Smooth muscle cell (in vitro differentiated cells): ENCODE data around the gene SAMD4B. TPM values are rescaled to one million over a fixed set of nuclear protein-coding genes. Genes with fewer than 3 reads are reported as not detected.
A peak's percentile ranks its signal among the peaks of the same experiment; 100 is the strongest.

Source experiments
- DNase-seq: peaks from one replicate; lab custom pipeline; 2025; ENCODE audit not compliant: unreplicated experiment; lab: John Stamatoyannopoulos, UW
- H2AFZ ChIP-seq: fragments of 200-600 bp; sonication (generic); 2 replicates; pipeline ENCODE4 v1.6.0; 2016; ENCODE audit warnings: antibody characterized with exemption, low read depth, mild to moderate bottlenecking
- H3F3A ChIP-seq: fragments of 200-600 bp; sonication (generic); 2 replicates; pipeline ENCODE4 v1.6.0; 2017; ENCODE audit warnings: antibody characterized with exemption, low read depth
- H3K27ac ChIP-seq: fragments of 200-600 bp; sonication (generic); 2 replicates; pipeline ENCODE4 v1.5.1; 2016; ENCODE audit warnings: low read depth, mild to moderate bottlenecking
- H3K27me3 ChIP-seq: fragments of 200-600 bp; sonication (generic); 2 replicates; pipeline ENCODE4 v1.6.1; 2016; ENCODE audit warnings: low read depth, mild to moderate bottlenecking
- H3K36me3 ChIP-seq: fragments of 200-600 bp; sonication (generic); 2 replicates; pipeline ENCODE4 v1.5.1; 2016; ENCODE audit warnings: low read depth
- H3K4me1 ChIP-seq: fragments of 200-600 bp; sonication (generic); 2 replicates; pipeline ENCODE4 v1.5.1; 2016; ENCODE audit warnings: low read depth
- H3K4me2 ChIP-seq: fragments of 200-600 bp; sonication (generic); 2 replicates; pipeline ENCODE4 v1.6.0; 2016; ENCODE audit warnings: mild to moderate bottlenecking
- H3K4me3 ChIP-seq: fragments of 200-600 bp; sonication (generic); 2 replicates; pipeline ENCODE4 v1.5.1; 2016; ENCODE audit warnings: mild to moderate bottlenecking
- H3K79me2 ChIP-seq: fragments of 200-600 bp; sonication (generic); 2 replicates; pipeline ENCODE4 v1.6.0; 2016; ENCODE audit warnings: low read depth, mild to moderate bottlenecking
- H3K9ac ChIP-seq: fragments of 200-600 bp; sonication (generic); 2 replicates; pipeline ENCODE4 v1.6.0; 2016; ENCODE audit warnings: low read depth
- H3K9me3 ChIP-seq: fragments of 200-600 bp; sonication (generic); replicated peaks from 2 replicates; pipeline ENCODE4 v1.5.1; 2016; ENCODE audit warnings: low read depth
- H4K20me1 ChIP-seq: fragments of 200-600 bp; sonication (generic); 2 replicates; pipeline ENCODE4 v1.6.0; 2016; ENCODE audit warnings: low read depth
- WGBS: methylation state at CpG from one replicate; pipeline ENCODE4 v1.1.7; 2016; ENCODE audit warnings: low lambda C conversion rate; 5-methylcytosine and 5-hydroxymethylcytosine counted together
- polyA plus RNA-seq: library from polyadenylated mRNA; unstranded; fragments of >200 nt; fragmentation: Nextera tagmentation; extraction: Ambion mirVana; gene quantifications from 2 replicates; pipeline ENCODE4 v1.2.1, GENCODE V29; 2016
- total RNA-seq: library from RNA; depleted of rRNA; stranded (reverse); fragments of >200 nt; gene quantifications from 2 replicates; pipeline ENCODE4 v1.2.3, GENCODE V29; 2014
- TF ChIP-seq, protein P1 (sequence below): fragments of 200-600 bp; sonication (generic); IDR thresholded peaks from 2 replicates; pipeline ENCODE4 v1.5.1; 2017; ENCODE audit warnings: borderline replicate concordance, mild to moderate bottlenecking, antibody characterized with exemption; ENCODE audit not compliant: insufficient read depth, poor library complexity, severe bottlenecking

The SAMD4B gene
- total and polyA plus RNA-seq, 2 experiments from 2014 or later: 58.3 to 61.8 TPM

DNA sequence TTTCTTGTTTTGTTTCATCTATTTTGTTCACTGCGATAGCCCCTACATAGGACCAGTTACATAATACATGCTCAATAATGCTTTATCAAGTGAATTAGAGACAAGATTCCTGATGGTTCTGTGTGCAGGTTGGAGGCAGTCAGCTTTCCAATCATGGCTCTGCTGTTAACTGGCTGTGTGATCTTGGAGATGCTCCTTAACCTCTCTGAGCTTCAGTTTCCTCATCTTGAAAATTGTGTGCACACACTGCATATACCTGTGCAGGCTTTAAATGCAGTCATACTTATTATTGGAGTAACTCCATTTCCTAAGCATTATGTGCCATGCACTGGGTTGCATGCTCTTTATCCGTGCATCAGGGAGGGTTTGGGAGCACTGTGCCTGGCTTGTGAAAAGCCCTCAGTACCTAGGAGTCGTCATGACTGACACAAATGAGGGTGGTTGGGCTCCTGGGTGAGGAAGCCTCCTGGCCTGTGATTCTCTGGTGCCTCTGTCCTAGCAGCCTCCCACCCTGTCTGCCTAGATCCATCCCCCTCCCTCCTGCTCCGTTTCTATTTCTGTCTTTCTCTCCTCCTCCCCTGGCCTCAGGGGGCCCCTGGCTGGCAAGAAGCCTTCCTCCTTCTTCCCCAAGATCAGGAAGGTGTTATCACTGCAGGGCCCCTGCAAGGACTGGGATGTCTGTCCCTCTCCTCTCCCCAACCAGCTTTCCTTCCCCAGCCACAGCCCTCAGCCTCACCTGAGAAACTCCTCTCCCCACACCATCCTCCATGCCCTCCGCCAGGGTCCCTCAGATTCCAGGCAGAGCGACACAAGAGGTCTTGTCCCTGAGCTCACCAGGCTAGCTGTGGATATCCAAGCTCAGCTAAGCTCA is 37.3 kb upstream of the SAMD4B start:
- H3K27me3 ChIP-seq: peaks cover 6% of the 10 kb centered on the region
- H3K9ac ChIP-seq: no peak overlapping the region
- no peaks in the 10 kb centered on the region for H4K20me1 ChIP-seq
- 47% methylated on average over 6 of the region's 6 CpGs for WGBS
- no peaks in the 10 kb centered on the region for H3K36me3 ChIP-seq
- peaks cover 9% of the 10 kb centered on the region for H3K4me1 ChIP-seq
- TF ChIP-seq, protein P1, sequence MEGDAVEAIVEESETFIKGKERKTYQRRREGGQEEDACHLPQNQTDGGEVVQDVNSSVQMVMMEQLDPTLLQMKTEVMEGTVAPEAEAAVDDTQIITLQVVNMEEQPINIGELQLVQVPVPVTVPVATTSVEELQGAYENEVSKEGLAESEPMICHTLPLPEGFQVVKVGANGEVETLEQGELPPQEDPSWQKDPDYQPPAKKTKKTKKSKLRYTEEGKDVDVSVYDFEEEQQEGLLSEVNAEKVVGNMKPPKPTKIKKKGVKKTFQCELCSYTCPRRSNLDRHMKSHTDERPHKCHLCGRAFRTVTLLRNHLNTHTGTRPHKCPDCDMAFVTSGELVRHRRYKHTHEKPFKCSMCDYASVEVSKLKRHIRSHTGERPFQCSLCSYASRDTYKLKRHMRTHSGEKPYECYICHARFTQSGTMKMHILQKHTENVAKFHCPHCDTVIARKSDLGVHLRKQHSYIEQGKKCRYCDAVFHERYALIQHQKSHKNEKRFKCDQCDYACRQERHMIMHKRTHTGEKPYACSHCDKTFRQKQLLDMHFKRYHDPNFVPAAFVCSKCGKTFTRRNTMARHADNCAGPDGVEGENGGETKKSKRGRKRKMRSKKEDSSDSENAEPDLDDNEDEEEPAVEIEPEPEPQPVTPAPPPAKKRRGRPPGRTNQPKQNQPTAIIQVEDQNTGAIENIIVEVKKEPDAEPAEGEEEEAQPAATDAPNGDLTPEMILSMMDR: no peak
- no peak for DNase-seq
- H3K9me3 ChIP-seq: no peaks in the 10 kb centered on the region
- no peak overlapping the region for H3K27ac ChIP-seq
- H3K79me2 ChIP-seq: no peaks in the 10 kb centered on the region
- no peak overlapping the region for H3K4me2 ChIP-seq
- H3K4me3 ChIP-seq: no peak overlapping the region
- no peak overlapping the region for H2AFZ ChIP-seq
- peaks cover 5% of the 10 kb centered on the region for H3F3A ChIP-seq

DNA sequence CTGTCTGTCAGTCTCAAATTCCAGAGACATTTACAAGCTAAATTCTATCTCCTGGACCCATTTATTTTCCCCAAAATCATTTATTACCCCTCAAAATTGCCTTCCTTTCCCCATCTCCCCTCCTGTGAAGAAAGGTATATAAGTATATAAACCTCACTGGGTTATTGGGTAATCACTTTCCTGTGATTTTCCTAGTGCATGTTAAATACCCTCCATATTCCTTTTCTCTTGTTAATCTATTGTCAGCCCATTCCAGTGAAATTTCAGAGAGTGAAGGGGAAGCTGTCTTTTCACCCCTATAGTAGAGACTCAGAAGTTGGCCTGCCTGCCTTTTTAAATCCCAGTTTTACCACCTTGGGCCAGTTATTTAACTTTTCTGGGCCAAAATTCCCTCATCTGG is 36.1 kb upstream of the SAMD4B start:
- Histone ChIP-seq H3K27ac (peak overlapping the region; percentile 69), H4K20me1 (no peaks in the 10 kb centered on the region), H3K4me1 (peaks cover 9% of the 10 kb centered on the region), H3K79me2 (no peaks in the 10 kb centered on the region), H3K9me3 (no peaks in the 10 kb centered on the region), H3K9ac (no peak overlapping the region), H3F3A (peaks cover 5% of the 10 kb centered on the region), H2AFZ (no peak overlapping the region), H3K27me3 (peaks cover 6% of the 10 kb centered on the region), H3K4me2 (peak overlapping the region; percentile 89), H3K36me3 (no peaks in the 10 kb centered on the region), H3K4me3 (no peak overlapping the region)
- no peak for DNase-seq
- TF ChIP-seq, protein P1: no peak

DNA sequence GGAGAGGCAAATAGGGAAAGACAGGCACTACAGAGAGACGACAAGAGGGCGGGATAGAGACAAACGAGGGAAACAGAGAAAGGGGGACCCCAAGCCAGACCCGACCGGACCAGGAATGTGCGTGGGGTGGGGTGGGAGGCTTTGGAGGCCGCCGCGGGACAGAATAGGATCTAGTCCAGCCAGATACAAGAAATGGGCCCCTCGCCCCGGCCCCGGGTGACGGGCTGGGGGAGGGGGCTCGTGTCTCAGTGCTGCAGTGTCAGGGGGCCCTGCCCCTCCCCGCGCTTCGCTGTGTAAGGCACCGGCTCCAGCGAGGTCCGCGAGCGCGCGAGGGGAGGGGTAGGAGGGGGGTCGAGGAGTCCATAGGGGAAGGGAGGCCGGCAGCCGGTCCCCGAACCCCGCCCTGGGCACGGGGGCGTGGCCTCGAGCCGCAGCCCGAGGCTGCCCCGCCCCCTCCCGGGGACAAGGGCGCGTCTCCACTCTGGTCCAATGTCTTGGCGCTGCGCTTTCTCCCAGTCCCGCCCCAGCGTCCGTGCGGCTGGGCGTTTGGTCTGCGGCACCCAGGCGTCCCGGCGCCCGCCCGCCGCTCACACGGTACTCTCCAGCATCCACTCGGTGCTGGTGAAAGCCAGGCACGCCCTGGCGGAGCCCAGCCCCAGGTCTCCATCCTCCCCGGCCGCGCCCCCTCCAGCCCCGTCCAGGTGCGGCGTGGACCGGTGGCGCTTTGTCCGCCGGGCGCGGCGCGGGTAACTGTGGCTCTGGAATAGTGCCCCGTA is 35.0 kb upstream of the SAMD4B start:
- Histone ChIP-seq H3K36me3 (no peaks in the 10 kb centered on the region), H3K27me3 (peaks cover 6% of the 10 kb centered on the region), H3K4me2 (peak overlapping the region; percentile 89), H3K9me3 (no peaks in the 10 kb centered on the region), H2AFZ (peak overlapping the region; percentile 97), H3K9ac (peak overlapping the region; percentile 45), H3K4me1 (peaks cover 9% of the 10 kb centered on the region), H3K79me2 (no peaks in the 10 kb centered on the region), H3K27ac (peak overlapping the region; percentile 67), H4K20me1 (no peaks in the 10 kb centered on the region), H3K4me3 (peak overlapping the region; percentile 53), H3F3A (peaks cover 5% of the 10 kb centered on the region)
- TF ChIP-seq, protein P1: no peak
- WGBS: 2% methylated on average over 19 of the region's 71 CpGs
- no peak for DNase-seq
